Measurements from ENCODE around the gene CYP26C1.

DNA sequence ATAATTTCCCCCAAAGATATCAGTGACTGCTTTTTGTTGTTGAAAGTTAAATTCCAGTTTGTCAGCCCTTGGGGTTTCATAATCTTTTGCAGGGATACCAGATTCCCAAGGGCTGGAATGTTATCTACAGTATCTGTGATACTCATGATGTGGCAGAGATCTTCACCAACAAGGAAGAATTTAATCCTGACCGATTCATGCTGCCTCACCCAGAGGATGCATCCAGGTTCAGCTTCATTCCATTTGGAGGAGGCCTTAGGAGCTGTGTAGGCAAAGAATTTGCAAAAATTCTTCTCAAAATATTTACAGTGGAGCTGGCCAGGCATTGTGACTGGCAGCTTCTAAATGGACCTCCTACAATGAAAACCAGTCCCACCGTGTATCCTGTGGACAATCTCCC is 16.3 kb downstream of the CYP26C1 start:
- no peak for TF ChIP-seq POLR2A (IDR thresholded peaks at IDR 0.05; ENCODE audit: low read length)
- no peak for TF ChIP-seq GATA1 (IDR thresholded peaks at IDR 0.05; ENCODE audit: low read depth, low read length)

All from erythroblast (primary cell).